ENCODE results near the gene CTDNEP1.

Gene CTDNEP1

DNA sequence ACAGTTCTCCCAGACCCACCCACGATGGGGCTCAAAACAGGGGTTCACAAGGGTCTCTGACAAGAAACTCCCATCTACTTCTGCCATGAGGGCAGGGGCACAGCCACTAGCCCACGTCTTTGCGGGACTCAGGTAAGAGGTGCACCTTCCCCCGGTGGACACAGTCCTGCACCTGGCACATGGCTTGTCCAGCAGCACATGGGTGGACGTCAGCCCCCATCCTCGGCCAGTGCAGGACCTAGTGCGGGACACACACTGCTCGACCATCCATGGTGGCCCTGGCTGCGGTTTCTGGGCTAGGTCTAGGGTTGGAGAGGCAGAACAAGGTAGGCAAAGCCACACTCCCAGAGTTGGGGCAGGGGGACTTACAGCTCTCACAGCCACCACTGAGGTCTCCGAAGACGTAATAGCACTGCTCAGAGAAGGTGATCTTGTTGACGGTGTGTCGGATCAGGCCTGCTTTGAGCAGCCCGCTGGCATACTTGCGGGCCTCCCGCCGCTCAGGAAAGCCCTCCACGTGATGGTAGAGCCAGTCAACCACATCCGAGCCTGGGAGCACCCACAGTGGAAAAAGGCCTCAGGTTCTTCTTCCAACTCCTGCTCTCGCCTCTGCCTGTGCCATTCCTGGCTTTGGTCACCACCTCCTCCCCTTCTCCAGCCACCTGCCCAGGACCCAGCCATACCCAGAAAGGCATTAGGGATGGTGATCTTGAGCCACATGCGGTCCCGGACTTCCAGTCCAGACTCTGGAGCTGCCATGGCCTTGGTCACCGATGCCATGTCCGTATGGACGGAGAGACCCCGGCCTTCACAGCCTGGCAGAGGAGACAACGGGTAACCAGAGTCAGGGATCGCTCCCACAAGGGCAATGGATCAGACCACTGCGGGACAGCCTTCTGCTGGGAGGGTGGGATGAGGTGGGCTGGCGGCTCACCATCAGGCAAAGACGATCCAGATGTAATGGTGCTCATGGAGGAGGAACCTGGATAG, 24.5 kb downstream of the CTDNEP1 start:
- no peak for DNase-seq

DNA sequence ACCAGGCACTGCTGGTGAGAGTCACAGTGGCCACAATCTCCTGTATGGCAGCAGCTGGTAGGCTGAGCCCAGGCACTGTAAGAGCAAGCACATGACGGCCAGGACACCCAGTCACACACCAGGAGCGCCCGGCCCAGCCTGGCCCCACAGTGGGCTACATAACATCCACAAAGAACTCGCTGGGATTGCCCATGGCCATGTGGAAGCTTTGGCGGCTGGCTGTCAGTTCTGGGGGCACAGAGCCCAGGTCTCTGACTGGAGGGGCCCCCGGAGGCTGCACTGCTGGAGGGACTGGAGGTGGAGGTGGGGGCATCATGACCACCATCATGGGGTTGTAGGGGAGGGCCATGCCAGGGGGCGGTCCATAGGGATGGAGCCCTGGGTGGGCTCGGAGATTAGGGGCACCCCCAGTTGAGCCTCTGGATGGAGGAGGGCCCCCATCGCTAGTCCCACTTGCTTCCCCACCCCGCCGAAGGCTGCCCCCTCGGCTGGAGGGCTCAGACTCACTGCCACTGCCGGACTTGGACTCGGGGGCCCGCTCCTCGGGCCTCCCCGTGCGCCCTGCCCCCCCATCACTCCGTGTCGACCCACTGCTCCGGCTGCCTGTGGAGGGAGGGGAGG, 25.7 kb downstream of the CTDNEP1 start:
- no peak for DNase-seq

DNA sequence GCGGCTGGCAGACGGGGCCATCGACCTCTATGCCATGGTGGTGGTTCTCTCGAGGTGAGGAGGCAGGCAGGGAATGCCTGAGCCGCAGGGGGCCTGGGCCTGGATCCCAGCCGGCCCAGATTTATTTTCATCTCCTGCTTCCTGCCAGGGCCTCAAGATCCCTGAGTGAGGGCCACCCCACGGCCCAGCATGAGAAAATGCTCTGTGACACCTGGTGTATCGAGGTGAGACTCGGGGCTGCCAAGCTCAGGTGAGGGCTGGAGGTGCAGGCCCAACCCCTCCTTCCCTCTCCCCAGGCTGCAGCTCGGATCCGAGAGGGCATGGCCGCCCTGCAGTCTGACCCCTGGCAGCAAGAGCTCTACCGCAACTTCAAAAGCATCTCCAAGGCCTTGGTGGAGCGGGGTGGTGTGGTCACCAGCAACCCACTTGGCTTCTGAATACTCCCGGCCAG, 26.8 kb downstream of the CTDNEP1 start:
- DNase-seq: no peak

DNA sequence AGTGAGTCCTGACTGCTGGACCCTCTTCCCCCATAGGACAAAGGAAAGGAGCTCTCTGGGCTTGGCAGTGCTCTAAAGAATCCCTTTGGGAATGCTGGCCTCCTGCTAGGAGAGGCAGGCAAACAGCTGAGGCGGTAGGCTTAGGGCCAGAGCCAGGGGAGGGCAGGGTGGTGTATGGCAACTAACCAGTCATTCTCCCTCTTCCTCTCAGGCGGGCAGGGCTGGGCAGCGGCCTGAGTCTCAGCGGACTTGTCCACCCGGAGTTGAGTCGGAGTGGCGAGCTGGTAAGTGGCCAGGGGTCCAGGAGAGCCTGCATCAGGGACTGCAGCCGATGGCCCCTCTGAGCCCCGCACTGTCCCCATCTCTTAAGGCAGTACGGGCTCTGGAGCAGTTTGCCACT, 27.4 kb downstream of the CTDNEP1 start:
- no peak for DNase-seq

GRCh38 chr17:7223375-7223774, 28.2 kb downstream of the CTDNEP1 start:
- no peak for DNase-seq

DNA sequence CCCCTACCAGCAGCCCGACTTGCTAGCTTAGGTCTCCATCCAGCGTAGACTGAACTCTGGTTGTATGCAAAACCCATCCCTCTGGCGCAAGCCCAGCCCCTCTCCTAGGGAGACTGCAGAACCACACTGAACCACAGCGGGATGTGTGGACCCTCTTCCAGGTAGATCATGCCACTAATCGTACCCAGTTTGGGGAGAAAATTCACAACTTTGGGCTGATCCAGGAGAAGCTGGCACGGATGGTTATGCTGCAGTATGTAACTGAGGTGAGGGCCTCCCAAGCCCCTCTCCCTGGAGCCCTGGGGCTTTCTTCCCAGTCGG, 28.6 kb downstream of the CTDNEP1 start:
- DNase-seq: no peak

DNA sequence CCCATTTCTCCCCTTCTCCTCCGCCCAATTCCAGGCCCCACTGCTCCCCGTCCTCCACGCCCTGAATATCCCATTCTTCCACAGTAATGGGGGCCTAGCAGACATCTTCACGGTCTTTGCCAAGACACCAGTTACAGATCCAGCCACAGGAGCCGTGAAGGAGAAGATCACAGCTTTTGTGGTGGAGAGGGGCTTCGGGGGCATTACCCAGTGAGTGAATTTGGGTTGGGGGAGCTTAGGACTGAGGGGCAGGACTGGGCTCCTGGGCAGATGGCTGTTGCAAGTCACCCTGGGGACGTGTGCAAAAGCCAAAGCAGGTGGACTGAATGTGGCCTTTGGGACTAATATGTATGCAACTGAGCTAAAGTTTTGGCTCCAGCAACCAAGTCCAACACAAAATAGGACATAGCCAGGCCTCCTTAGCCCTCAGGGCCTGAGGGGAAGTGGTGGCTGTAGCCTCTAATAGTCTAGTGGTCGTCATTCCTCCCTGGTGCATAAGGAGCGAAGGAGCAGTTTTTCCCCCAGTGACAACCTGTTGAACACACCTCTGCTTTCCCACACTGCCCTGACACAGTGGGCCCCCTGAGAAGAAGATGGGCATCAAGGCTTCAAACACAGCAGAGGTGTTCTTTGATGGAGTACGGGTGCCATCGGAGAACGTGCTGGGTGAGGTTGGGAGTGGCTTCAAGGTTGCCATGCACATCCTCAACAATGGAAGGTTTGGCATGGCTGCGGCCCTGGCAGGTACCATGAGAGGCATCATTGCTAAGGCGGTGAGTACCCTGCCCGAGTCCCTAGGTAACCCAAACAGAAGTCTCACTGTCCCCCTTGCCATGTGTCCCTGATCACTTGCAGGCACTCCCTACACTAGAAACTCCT, 29.2 kb downstream of the CTDNEP1 start:
- DNase-seq: no peak

DNA sequence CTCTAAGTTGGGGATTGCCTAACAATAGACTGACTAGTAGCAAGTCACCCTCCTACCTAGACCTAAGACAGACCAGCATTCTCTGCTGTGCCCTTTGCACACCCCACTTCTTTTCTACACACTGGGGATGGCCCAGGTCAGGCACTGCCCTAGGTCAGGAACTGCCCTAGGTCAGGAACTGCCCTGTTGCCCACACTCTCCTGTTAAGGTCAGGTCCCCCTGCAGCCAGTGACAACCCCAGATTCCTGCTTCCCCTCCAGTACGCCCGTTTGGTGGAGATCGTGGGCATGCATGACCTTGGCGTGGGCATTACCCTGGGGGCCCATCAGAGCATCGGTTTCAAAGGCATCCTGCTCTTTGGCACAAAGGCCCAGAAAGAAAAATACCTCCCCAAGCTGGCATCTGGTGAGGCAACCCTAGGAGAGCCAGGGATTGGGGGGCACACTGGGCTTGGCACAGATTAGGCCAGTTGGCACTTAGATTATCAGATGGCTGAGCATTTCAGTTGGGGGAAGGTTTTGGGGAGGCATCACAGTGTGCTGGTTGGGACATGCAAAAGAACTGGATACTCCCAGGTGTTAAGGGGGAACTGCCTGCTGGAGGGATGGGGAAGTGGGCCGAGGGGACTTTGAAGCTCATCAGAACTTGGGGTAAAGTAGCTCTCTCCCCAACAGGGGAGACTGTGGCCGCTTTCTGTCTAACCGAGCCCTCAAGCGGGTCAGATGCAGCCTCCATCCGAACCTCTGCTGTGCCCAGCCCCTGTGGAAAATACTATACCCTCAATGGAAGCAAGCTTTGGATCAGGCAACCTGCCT, 30.0 kb downstream of the CTDNEP1 start:
- no peak for DNase-seq

DNA sequence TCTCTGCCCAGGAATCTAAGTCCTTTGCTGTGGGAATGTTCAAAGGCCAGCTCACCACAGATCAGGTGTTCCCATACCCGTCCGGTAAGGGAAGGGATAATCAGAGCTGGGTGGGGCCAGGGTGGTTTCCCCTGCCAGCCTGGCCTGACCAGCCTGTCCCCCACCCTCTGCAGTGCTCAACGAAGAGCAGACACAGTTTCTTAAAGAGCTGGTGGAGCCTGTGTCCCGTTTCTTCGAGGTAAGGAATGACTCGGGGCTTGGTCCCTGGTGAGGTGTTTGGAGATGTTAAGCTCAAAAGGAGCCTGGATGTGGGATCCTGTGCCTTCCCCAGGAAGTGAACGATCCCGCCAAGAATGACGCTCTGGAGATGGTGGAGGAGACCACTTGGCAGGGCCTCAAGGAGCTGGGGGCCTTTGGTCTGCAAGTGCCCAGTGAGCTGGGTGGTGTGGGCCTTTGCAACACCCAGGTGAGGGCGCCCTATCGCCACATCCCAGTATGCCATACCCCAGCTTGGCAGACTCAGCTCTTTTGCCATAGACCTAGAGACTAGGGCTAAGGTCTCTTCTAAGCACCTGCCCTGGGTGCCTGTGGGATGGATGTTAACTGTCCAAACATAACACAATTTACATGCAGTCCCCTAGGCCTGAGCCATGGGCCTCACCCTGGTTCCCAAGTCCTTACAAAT, 30.8 kb downstream of the CTDNEP1 start:
- peak; percentile 47 for DNase-seq

- DNase-seq: peak; percentile 78
These were observed 31.5 kb downstream of the CTDNEP1 start, which contains the start of the genes ACADVL and DLG4 for GRCh38 chr17:7219812-7220592. Gene ACADVL (plus strand): TSS chr17:7219938. CDS start chr17:7219985, 47 bp downstream. Gene DLG4 (minus strand): TSS chr17:7219836.

DNA sequence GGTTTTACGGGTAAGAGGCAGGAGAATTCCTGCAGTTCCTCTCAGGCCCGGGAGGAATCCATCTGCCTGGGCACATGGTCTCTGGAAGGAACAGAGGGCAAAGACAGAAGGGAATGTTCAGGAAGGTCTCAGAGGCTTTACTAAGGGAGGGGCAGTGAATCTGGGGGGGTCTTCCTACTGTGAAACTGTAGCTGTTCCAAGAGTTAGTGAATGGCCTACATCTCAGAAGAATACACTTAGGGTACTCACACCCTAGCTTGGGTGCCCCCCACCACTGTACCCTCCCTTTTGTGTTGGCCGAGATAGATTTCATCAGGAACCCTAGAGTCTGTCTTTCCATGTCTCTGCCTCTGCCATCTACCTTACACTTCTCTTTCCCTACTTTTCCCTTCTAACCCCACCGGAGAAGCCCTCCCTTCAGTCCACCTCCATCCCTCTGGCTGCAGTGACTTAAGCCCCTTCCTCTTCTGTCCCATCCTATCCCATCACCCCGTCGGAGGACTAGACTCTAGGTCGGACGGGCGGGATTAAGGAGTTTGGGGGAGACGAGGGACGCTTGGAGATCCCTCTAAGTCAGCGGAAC, 32.2 kb downstream of the CTDNEP1 start:
- DNase-seq: no peak

GRCh38 chr17:7218758-7219157, 32.8 kb downstream of the CTDNEP1 start:
- DNase-seq: no peak

GRCh38 chr17:7218166-7218565, 33.4 kb downstream of the CTDNEP1 start:
- no peak for DNase-seq

DNA sequence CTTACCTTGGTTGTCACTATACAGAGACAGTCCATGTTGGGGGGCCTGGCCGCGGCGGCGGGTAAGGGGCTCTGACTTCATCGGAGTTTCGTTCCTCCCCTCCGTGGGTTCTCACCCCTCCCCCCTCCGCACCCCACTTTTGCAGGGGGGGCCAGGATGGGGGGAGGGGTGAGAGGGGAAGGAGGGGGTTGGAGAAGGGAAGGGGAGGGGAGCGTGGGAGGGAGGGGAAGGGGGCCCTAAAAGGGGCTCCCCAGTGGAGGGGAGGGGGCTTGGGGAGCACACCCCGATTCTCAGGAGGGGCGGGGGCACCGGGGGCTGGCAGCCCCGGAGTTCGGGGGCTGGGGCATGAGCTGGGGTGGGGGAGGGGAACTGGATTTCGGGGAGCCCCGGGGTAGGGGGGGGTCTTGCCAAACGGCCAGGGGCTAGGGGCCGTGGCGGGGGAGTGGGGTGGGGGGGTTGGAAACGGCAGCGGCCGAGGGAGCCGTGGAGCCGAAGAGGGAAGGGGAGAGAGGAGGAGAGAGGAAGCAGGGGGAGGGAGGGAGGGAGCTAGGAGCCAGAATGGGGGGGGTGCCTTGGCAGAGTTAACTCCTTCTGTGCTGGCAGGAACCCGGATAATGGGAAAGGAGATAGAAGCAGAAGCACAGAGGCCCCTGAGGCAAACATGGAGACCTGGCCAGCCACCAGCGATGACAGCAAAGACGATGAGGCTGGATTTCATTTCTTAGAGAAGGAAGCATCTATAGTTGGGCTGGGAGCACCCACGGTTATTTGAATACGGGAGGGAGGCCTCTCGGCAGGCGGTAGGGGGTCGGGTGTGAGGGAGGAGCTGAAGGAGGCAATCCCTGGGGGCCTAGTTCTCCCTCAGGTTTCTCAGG, 34.2 kb downstream of the CTDNEP1 start:
- no peak for DNase-seq

DNA sequence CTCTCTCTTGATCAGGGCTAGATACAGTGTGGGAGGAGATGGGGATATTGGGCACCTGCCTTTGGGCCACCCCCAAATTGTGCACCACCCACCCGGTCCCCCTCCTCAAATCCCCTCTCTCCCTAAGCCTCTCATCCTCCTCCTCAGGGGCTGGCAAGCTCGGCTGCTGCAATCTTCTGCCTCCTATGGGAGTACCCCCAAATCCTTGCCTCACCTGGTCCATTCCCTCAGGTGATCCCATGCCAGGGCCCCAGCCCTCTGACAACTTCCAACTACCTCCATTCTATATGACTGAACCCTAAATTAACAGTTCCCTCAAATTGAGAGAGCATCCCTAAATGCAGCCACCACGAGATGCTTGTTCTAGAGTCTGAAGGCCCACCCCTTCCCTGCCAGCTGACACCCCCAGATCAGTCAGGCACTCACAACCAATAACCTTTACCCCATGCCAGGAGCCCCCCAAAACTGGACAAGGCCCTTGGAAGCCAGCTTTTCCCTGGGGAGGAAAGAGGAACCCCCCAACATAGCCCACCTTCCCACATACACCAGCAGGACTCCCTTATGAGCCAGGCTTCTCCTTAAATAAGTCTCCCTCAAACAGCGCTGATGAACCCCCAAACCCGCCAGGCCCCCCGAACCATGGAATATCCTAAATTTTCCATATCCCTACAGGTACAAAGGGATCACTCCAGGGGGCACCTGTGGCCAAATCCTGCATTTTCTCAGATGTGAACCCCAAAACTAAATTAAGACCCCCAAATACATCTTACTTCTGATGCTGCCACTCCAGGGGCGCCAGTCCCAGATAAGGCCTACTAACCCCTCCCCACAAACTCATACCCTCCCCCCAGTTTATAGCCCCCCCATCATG, 35.1 kb downstream of the CTDNEP1 start:
- no peak for DNase-seq

GRCh38 chr17:7215652-7216180, 35.8 kb downstream of the CTDNEP1 start:
- DNase-seq: no peak

GRCh38 chr17:7215136-7215638, 36.3 kb downstream of the CTDNEP1 start:
- DNase-seq: no peak
